SK-N-SH (cell line): Measurements from ENCODE around the gene MAPKAPK5. TPM values are rescaled to one million over a fixed set of nuclear protein-coding genes. Genes with fewer than 3 reads are reported as not detected.

Source experiments
- CTCF ChIA-PET: fragments of 300-600, 350-600 bp; formaldehyde crosslinking; extraction: SDS; loops from one replicate; lab custom pipeline; 2021; lab: Yijun Ruan, JAX
- POLR2A ChIA-PET: fragments of 350-600 bp; sonication (Branson Sonifier 250); formaldehyde crosslinking; extraction: SDS; loops from one replicate; lab custom pipeline; 2020; ENCODE audit warnings: antibody characterized with exemption, inconsistent platforms; lab: Yijun Ruan, JAX
- DNase-seq: peaks from one replicate; pipeline ENCODE4 v3.0.0; 2012
- H2AFZ ChIP-seq: fragments of 200-600 bp; sonication (generic); 2 replicates; pipeline ENCODE4 v1.8.1; 2016; ENCODE audit warnings: antibody characterized with exemption, mild to moderate bottlenecking, low read depth
- H3F3A ChIP-seq: fragments of 200-600 bp; sonication (generic); replicated peaks from 2 replicates; pipeline ENCODE3; 2016; ENCODE audit warnings: antibody characterized with exemption, mild to moderate bottlenecking; ENCODE audit not compliant: insufficient read depth
- H3K27ac ChIP-seq, 2 experiments: fragments of 200-500 bp in 1 of 2; fragments of 200-600 bp in 1 of 2; sonication (Bioruptor generic) in 1 of 2; sonication (generic), shearing (Covaris generic) in 1 of 2; 2 replicates each; pipeline versions ENCODE4 v1.5.1 to v1.6.1; 2014 to 2016; ENCODE audit warnings: low read depth in 2 of 2, inconsistent platforms in 1 of 2, low read length in 1 of 2, mild to moderate bottlenecking in 1 of 2, mixed read lengths in 1 of 2
- H3K27me3 ChIP-seq: fragments of 200-600 bp; sonication (generic), shearing (Covaris generic); 2 replicates; pipeline ENCODE4 v1.6.1; 2016; ENCODE audit warnings: mixed run types; ENCODE audit not compliant: insufficient read depth
- H3K36me3 ChIP-seq, 2 experiments: fragments of 200-500 bp in 1 of 2; fragments of 200-600 bp in 1 of 2; sonication (Bioruptor generic) in 1 of 2; sonication (generic) in 1 of 2; replicated peaks in 1 of 2; 2 replicates each; pipeline versions ENCODE3 to v1.5.1; 2014 to 2016; ENCODE audit warnings: low read length in 1 of 2, mild to moderate bottlenecking in 1 of 2; ENCODE audit not compliant: insufficient read depth in 2 of 2, control insufficient read depth in 1 of 2
- H3K4me1 ChIP-seq, 2 experiments: fragments of 200-500 bp in 1 of 2; fragments of 200-600 bp in 1 of 2; sonication (Bioruptor generic) in 1 of 2; sonication (generic), shearing (Covaris generic) in 1 of 2; 2 replicates each; pipeline versions ENCODE4 v1.5.1 to v1.6.1; 2014 to 2016; ENCODE audit warnings: low read depth in 1 of 2, low read length in 1 of 2, mixed run types in 1 of 2; ENCODE audit not compliant: insufficient read depth in 2 of 2, control insufficient read depth in 1 of 2
- H3K4me2 ChIP-seq: fragments of 200-600 bp; sonication (generic), shearing (Covaris generic); 2 replicates; pipeline ENCODE4 v1.6.1; 2017; ENCODE audit warnings: mixed run types
- H3K4me3 ChIP-seq, 2 experiments: fragments of 200-500 bp in 1 of 2; fragments of 200-600 bp in 1 of 2; sonication (Bioruptor generic) in 1 of 2; sonication (generic), shearing (Covaris generic) in 1 of 2; 2 replicates each; pipeline versions ENCODE4 v1.5.1 to v1.8.1; 2014 to 2016; ENCODE audit warnings: low read depth in 2 of 2, inconsistent platforms in 1 of 2, low read length in 1 of 2, mild to moderate bottlenecking in 1 of 2, mixed read lengths in 1 of 2, moderate library complexity in 1 of 2
- H3K79me2 ChIP-seq: fragments of 200-600 bp; sonication (generic); 2 replicates; pipeline ENCODE4 v1.8.1; 2017; ENCODE audit warnings: mild to moderate bottlenecking; ENCODE audit not compliant: insufficient read depth
- H3K9ac ChIP-seq: fragments of 200-600 bp; sonication (generic); 2 replicates; pipeline ENCODE4 v1.6.1; 2017; ENCODE audit warnings: mixed run types
- H3K9me2 ChIP-seq: fragments of 200-600 bp; sonication (generic); 2 replicates; pipeline ENCODE4 v1.6.1; 2017; ENCODE audit warnings: mixed run types
- H3K9me3 ChIP-seq: fragments of 200-600 bp; sonication (generic); 2 replicates; pipeline ENCODE4 v1.6.1; 2017; ENCODE audit warnings: mixed run types, mild to moderate bottlenecking, moderate library complexity
- H4K20me1 ChIP-seq: fragments of 200-600 bp; sonication (generic); 2 replicates; pipeline ENCODE4 v1.6.1; 2017; ENCODE audit warnings: mild to moderate bottlenecking, mixed run types; ENCODE audit not compliant: insufficient read depth
- CHD2 ChIP-seq: fragments of 150-350 bp; IDR thresholded peaks from 2 replicates; pipeline ENCODE4 v1.6.1; 2018; ENCODE audit warnings: low read length; ENCODE audit not compliant: partially characterized antibody
- EP300 ChIP-seq, 2 experiments: IDR thresholded peaks; 2 replicates each; pipeline versions ENCODE4 v1.4.0 to v1.6.1; 2012; ENCODE audit warnings: borderline replicate concordance in 1 of 2, low read depth in 1 of 2, low read length in 1 of 2
- EZH2phosphoT487 ChIP-seq: fragments of 200-600 bp; sonication (generic); IDR thresholded peaks from 2 replicates; pipeline ENCODE4 v1.6.1; 2017; ENCODE audit warnings: low read depth, mixed run types, mild to moderate bottlenecking, antibody characterized with exemption, moderate library complexity, borderline replicate concordance
- FOSL2 ChIP-seq: IDR thresholded peaks from 2 replicates; pipeline ENCODE4 v1.4.0; 2012; ENCODE audit warnings: low read depth, mild to moderate bottlenecking, moderate library complexity, borderline replicate concordance
- FOXM1 ChIP-seq: IDR thresholded peaks from 2 replicates; pipeline ENCODE4 v1.4.0; 2012; ENCODE audit warnings: low read depth, mild to moderate bottlenecking
- GATA2 ChIP-seq: sonication (generic); formaldehyde crosslinking; IDR thresholded peaks from 2 replicates; pipeline ENCODE4 v1.5.0; 2020; ENCODE audit warnings: mild to moderate bottlenecking, missing genetic modification reagents
- MEF2A ChIP-seq: IDR thresholded peaks from 2 replicates; pipeline ENCODE4 v1.4.0; 2012; ENCODE audit warnings: low read depth, borderline replicate concordance
- MXI1 ChIP-seq: IDR thresholded peaks from 2 replicates; pipeline ENCODE4 v1.6.1; 2012; ENCODE audit warnings: mild to moderate bottlenecking, low read depth, low read length, improper control_type of control experiment
- NRF1 ChIP-seq: IDR thresholded peaks from 2 replicates; pipeline ENCODE4 v1.6.1; 2012; ENCODE audit warnings: low read depth, mild to moderate bottlenecking, low read length
- PBX3 ChIP-seq: IDR thresholded peaks from 2 replicates; pipeline ENCODE4; 2012
- RAD21 ChIP-seq: IDR thresholded peaks from 2 replicates; pipeline ENCODE4 v1.6.1; 2012; ENCODE audit warnings: mild to moderate bottlenecking, low read length
- RCOR1 ChIP-seq: fragments of 150-350 bp; IDR thresholded peaks from 2 replicates; pipeline ENCODE4 v1.6.1; 2017; ENCODE audit warnings: antibody characterized with exemption, low read length
- RFX5 ChIP-seq: IDR thresholded peaks from 2 replicates; pipeline ENCODE4 v1.6.1; 2012; ENCODE audit warnings: mild to moderate bottlenecking, improper control_type of control experiment, low read length
- TCF12 ChIP-seq: IDR thresholded peaks from 2 replicates; pipeline ENCODE4 v1.4.0; 2012
- TEAD4 ChIP-seq: IDR thresholded peaks from 2 replicates; pipeline ENCODE4 v1.4.0; 2012; ENCODE audit warnings: mild to moderate bottlenecking, borderline replicate concordance; ENCODE audit not compliant: insufficient read depth
- YY1 ChIP-seq: IDR thresholded peaks from 2 replicates; pipeline ENCODE4 v1.4.0; 2012; ENCODE audit warnings: low read depth, mild to moderate bottlenecking
- WGBS: methylation state at CpG from one replicate; pipeline ENCODE4 v1.1.6; 2017; ENCODE audit warnings: low lambda C conversion rate; 5-methylcytosine and 5-hydroxymethylcytosine counted together
- polyA plus RNA-seq, 3 experiments: library from polyadenylated mRNA; depleted of rRNA; stranded (reverse); fragments of >200 nt; gene quantifications; 2 replicates each; pipeline ENCODE4 v1.2.3, GENCODE V29; 2012
- TF ChIP-seq, protein P1 (sequence below): IDR thresholded peaks from 2 replicates; pipeline ENCODE4 v1.4.0; 2012; ENCODE audit warnings: low read depth
- TF ChIP-seq, protein P2 (sequence below): fragments of 150-350 bp; IDR thresholded peaks from 2 replicates; pipeline ENCODE4 v1.6.1; 2017; ENCODE audit warnings: antibody characterized with exemption, low read length, low read depth, borderline replicate concordance
- TF ChIP-seq, protein P3 (sequence below): IDR thresholded peaks from 2 replicates; pipeline ENCODE4 v1.4.0; 2012; ENCODE audit warnings: low read depth, borderline replicate concordance

The MAPKAPK5 gene
- polyA plus RNA-seq, 1 of the 3 experiments (the other 2 are of a cell fraction), result 38.1 TPM

DNA sequence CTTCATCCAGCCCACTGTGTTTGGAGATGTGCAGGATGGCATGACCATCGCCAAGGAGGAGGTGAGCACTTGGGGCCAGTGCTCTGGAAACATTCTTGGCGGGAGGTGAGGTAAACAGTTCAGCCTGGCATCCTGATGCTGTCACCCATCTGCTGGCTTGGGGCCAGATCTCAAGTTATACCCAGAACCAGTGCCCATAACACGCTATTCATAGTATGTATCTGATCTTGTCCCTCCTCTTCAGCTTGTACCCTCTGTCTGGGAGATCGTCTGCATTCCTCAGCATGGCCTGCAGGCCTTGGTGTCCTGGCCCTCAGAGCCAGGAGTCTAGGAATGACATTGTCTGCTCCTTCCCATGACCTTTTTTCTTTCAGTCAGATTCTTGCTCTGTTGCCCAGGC lies 43.8 kb upstream of the MAPKAPK5 start:
- no peak overlapping the region for H3K9ac ChIP-seq
- H3K27me3 ChIP-seq, result no peaks in the 10 kb centered on the region
- H3K4me3 ChIP-seq, result no peak overlapping the region
- H3K36me3 ChIP-seq, result peaks cover 11 to 15% of the 10 kb centered on the region in 2 experiments
- no peak overlapping the region for H3K27ac ChIP-seq
- no peaks in the 10 kb centered on the region for H4K20me1 ChIP-seq
- H3K79me2 ChIP-seq, result no peaks in the 10 kb centered on the region
- DNase-seq, result no peak
- no peak overlapping the region for H2AFZ ChIP-seq
- H3K4me2 ChIP-seq, result no peak overlapping the region
- H3K9me2 ChIP-seq, result no peaks in the 10 kb centered on the region
- ChIA-PET POLR2A (no interaction called here), CTCF (interaction anchor here (4.0 kb wide), 1 partner anchor 15 kb away, joined by 21 read pairs; no protein-coding TSS in a partner anchor)
- WGBS, result 92% methylated on average over 3 of the region's 4 CpGs
- H3K9me3 ChIP-seq, result no peaks in the 10 kb centered on the region
- H3K4me1 ChIP-seq, result no peaks in the 10 kb centered on the region
- no peaks in the 10 kb centered on the region for H3F3A ChIP-seq
- TF ChIP-seq, protein P1, sequence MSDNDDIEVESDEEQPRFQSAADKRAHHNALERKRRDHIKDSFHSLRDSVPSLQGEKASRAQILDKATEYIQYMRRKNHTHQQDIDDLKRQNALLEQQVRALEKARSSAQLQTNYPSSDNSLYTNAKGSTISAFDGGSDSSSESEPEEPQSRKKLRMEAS, result no peak
- TF ChIP-seq EZH2phosphoT487 (no peak), MEF2A (no peak), CHD2 (no peak), FOSL2 (no peak), RAD21 (no peak), RFX5 (no peak), FOXM1 (no peak), TEAD4 (no peak), GATA2 (no peak), EP300 (IDR thresholded peaks at IDR 0.05; ENCODE audit: borderline replicate concordance in 1 of 2, low read depth in 1 of 2, low read length in 1 of 2) (no peak)
- TF ChIP-seq, protein P2, sequence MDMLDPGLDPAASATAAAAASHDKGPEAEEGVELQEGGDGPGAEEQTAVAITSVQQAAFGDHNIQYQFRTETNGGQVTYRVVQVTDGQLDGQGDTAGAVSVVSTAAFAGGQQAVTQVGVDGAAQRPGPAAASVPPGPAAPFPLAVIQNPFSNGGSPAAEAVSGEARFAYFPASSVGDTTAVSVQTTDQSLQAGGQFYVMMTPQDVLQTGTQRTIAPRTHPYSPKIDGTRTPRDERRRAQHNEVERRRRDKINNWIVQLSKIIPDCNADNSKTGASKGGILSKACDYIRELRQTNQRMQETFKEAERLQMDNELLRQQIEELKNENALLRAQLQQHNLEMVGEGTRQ, result no peak

- no peak overlapping the region for H2AFZ ChIP-seq
- H3K27me3 ChIP-seq, result no peaks in the 10 kb centered on the region
- POLR2A ChIA-PET, result no interaction called here
- no peaks in the 10 kb centered on the region for H3K9me3 ChIP-seq
- CTCF ChIA-PET, result interaction anchor here (0.9 to 4.0 kb wide), 2 partner anchors 13 to 47 kb away, joined by 4 to 21 read pairs; no protein-coding TSS in a partner anchor
- H4K20me1 ChIP-seq, result no peaks in the 10 kb centered on the region
- H3K9ac ChIP-seq, result no peak overlapping the region
- no peak for DNase-seq
- H3F3A ChIP-seq, result no peaks in the 10 kb centered on the region
- H3K79me2 ChIP-seq, result no peaks in the 10 kb centered on the region
- H3K4me1 ChIP-seq, result no peaks in the 10 kb centered on the region
- H3K4me3 ChIP-seq, result no peak overlapping the region
- no peak overlapping the region for H3K27ac ChIP-seq
- H3K4me2 ChIP-seq, result no peak overlapping the region
- peaks cover 9 to 15% of the 10 kb centered on the region in 2 experiments for H3K36me3 ChIP-seq
- no peaks in the 10 kb centered on the region for H3K9me2 ChIP-seq
- TF ChIP-seq RAD21 (no peak), MEF2A (no peak), RFX5 (no peak), GATA2 (no peak), NRF1 (no peak), YY1 (no peak), PBX3 (no peak), EZH2phosphoT487 (no peak), TEAD4 (no peak), MXI1 (no peak), RCOR1 (no peak), TCF12 (no peak)
- TF ChIP-seq, protein P3, sequence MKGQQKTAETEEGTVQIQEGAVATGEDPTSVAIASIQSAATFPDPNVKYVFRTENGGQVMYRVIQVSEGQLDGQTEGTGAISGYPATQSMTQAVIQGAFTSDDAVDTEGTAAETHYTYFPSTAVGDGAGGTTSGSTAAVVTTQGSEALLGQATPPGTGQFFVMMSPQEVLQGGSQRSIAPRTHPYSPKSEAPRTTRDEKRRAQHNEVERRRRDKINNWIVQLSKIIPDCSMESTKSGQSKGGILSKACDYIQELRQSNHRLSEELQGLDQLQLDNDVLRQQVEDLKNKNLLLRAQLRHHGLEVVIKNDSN, result no peak
- TF ChIP-seq, protein P2, result no peak
- WGBS, result 92% methylated on average over 5 of the region's 9 CpGs
Observed at GRCh38 chr12:111799758-111800157, 42.3 kb upstream of the MAPKAPK5 start.
